Activated CD4-positive, CD25-positive, alpha-beta regulatory T cell treated with anti-CD3 and anti-CD28 coated beads, Interleukin-2, amount 50 U/mL, for 72 hours (primary cell): ENCODE measurements around the gene RBM47.
"Not testable (repeated sequence)": the region's sequence is repeated elsewhere in the genome, so short reads cannot be mapped to it uniquely, and the experiment has no call there.

ENCODE experiments used
- DNase-seq: peaks from one replicate; pipeline ENCODE4 v3.0.0; 2021

Gene RBM47

DNA sequence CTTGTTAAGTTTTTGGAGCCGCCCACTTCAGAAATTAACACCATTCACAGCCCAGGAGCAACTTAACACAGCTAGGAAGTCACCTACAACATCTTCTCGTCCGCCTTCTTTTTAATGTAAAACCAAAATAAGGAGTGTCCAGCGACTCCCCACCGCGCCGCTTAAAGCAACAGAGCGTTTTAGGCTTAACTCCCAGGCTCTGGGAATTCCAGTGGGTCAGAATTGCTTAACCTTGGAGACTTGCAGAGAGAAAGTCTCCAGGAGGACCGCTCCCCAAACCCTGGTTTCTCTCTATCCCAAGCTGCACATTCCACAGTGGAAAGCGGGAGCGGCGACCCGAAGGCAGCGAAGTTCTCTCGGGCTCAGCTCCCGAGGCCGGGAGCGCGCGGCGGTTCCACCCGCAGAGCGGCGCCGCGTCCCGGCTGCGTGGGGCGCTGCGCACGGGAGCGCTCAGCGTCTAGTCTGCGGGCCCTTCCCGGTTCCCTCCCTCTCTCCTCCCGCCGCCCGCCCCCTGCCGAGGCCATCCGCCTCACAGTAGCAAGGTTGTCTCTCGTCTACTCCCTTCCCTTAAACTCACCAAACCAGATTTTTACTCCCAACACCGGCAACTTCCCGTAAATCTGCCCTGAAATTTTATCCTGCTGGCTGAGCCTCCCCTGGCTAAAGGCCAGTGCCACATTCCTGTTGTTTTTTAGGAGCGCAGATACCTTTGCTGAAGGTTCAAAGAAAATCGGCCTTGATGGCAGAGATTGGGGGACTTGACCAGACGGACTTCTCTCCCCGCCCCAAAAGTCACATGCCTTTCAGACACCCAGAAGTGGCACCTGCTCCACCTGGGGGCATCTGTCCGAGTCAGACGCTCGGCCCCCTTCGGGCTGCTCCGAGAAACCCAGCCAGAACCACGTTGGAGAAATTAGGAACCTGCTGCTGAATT is at the start of gene RBM47:
Gene RBM47 (minus strand): TSS at position 464 of the 934 bp plus-strand sequence. CDS start 190,971 bp downstream, outside the sequence.
- no peak for DNase-seq

DNA sequence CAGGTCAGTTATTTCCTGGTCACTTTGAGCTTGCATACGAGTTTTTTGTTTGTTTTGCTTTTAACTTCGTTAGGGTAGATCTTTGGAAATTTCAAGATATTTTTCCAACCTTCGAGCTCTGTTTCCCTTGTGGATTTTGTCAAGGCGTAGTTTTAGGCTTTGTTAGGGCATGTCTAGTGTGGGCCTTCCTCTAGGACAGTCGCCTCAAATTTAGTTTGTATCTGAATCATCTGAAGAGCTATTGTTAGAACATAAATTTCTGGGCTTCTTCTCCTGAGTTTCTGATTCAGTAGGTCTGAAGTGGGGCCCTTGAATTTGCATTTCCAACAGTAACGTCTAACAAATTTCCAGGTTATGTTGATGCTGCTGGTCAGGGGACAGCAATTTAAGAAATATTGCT is 48.8 kb upstream of the RBM47 start:
- DNase-seq: no peak

DNA sequence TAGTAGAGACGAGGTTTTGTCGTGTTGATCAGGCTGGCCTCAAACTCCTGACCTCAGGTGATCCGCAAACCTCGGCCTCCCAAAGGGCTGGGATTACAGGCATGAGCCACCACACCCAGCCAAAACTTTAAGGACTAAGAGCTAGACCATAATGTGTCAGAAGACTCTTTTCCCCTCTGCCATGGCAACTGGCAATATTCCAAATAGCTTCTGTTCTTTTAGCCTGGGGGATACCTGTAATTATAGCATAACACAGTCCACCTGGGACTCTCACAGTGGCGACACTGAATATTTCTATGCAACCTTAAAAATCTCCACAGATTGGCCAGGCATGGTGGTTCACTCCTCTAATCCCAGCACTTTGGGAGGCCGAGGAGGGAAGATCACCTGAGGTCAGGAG is 45.5 kb upstream of the RBM47 start:
- DNase-seq: no peak

DNA sequence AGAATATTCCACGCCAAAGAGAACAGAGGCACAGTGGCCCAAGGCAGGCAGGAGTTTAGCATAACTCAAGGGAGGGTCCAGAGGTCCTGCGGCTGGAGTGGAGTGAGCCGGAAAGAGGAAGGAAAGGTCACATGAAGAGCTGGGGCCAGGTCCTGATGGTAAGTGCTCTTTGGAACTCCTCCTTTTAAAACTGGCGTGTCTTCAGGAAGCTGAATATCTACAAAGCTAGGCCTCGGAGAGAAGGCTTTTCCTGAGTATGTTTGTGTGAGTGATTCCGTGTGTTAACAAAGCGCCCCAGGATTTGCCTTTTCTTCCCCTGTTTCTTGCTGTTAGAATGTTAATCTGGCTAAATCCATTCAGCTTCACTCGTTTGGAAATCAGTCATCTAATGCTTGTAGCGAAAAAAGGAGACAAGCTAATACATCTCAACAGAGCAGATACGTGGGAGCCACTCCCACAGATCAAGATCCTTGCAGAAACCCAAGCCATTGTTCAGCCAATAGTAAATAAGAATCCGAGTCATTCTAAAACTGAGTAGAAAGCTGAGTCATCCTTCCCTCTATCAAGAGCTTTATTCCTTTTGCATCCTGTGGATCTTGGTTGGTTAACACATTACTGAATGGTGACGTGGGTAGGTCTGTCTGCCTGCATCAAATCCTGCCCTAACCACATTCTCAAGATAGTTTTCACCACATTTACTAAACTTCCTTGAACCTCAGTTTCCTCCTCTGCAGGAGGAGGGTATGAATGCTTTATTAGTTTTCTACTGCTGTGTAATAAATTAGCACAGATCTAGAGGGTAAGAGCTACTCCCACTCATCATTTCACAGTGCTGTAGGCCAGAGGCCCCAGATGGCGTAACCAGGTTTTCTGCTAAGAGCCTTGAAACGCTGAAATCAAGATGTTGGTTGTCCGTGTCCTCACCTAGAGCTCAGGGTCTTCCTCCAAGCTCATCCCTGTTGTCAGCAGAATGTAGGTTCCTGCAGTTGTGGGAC is 43.2 kb upstream of the RBM47 start:
- no peak for DNase-seq

DNA sequence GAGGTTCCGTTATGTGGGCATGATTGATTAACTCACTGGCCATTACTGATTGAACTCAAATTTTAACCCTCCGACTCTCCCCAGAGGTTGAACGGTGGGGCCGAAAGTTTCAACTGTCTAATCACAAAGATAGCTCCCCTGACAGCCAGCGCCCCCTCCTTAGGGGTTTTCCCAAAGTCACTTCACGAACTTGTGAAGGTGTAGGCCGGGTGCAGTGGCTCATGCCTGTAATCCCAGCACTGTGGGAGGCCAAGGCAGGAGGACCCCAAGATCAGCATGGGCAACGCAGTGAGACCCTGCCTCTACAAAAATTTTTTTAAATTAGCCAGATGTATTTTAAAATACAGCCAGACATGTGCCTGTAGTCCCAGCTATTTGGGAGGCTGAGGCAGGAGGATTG is 39.8 kb upstream of the RBM47 start:
- no peak for DNase-seq

DNA sequence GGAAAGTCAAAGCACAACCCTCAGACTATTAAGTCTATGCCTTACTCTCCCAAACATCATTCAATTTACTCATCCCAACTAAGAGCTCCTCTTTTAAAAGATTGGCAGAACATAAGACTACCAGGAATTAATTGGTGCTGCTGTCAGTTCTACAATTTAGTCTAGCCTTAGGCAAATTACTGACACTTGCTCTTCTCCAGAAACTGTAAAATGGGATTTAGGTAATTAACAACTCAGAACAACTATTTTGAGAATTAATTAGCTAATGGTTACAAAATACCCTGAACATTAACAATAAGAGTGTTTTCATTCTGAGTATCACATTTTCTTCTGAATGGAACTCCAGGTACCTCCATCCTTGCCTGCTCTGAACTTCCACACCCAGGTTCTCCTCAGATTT is 36.2 kb upstream of the RBM47 start:
- no peak for DNase-seq

DNA sequence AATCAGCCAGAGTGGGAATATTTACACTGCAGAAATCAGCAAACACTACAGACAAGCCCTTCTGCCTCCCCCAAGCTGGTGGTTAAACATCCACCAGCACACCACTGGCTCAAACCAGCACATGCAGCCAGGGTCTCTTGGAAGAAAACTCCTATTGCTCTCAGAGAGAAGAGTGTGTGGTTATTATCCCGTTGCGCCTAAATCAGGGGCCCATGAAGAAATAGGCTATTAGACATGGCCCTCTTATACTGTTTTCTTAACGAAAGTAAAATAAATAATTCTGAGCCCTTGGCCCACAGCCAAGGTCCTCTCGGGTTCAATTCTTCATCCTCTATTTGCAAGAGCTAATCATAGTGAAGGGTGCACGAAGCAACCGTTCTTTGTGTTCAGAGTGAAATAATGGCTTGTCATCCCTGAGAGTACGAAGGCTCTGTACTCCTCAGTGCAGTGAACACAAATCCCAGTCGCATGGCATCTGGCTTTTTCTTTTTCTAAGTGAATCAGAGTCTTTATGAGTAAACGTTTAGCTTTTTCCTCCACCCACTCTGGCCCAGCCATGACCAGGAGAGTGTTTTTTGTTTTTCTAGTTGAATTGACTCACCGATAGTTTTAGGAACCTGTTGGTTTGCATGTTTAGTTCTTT is 33.4 kb upstream of the RBM47 start:
- no peak for DNase-seq

DNA sequence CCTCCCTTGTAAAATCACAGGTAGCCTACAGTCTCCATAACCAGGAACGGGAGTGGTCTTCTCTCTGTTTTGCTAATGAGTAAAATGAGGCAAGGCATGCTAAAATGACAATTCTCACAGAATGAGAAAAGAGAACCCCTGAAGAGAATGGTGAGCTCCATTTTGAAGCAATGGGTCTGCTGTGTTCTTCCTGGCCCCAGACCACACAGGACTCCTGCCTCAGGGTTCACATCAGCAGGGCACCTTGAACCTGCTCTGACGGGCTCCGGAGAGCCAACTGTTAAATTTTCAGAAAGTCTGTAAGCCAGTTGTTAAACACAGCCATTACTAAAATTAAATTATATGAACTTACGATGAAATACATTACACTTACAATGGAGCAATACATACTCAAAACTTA is 32.1 kb upstream of the RBM47 start:
- DNase-seq: no peak

DNA sequence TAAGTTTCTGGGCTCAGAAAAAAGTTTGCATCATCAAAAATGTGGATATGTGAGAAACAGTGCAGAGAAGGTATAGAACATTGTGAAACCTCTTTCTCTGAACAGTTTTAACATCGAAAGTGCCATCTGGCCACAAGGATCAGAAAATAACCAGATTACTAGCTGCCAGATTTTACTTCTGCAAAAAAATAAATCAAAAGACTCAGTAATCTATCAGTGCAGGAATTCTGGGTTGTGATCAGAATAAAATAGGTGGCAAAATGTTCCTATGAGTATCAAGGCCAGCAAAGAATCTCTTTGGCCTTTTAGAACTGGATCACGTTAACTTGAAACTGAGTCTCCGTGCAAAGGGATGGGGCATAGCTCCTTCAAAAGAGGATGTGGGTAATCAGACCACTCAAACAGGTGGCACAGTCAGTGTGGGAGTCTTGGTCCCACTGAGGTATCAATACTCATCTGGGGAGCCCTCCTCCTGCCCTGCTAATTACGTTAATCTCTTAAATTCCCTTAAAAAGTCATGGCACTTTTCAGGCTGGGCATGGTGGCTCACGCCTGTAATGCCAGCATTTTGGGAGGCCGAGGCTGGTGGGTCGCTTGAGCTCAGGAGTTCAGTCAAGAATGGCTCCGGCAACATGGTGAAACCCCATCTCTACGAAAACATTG is 26.7 kb upstream of the RBM47 start:
- DNase-seq: no peak

DNA sequence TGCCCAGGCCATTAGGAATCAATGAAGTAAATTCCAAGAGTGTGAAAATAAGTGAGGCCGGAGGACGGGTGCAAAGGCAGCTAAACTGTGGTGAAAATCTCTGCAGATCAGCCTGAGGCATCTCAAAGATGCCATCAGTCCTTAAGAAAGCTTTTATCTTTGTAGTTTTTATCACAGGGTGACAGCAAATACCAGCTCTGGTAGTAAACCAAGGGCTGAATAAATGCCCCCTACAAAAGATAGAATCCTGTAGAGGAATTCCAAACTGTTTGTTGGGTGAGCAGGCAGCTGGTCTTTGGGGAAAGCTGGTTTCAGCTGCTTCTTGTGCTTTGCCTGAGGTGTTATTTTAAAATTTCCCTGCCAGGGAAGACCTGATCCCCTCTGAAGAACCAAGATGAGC is 21.6 kb upstream of the RBM47 start:
- DNase-seq: no peak

DNA sequence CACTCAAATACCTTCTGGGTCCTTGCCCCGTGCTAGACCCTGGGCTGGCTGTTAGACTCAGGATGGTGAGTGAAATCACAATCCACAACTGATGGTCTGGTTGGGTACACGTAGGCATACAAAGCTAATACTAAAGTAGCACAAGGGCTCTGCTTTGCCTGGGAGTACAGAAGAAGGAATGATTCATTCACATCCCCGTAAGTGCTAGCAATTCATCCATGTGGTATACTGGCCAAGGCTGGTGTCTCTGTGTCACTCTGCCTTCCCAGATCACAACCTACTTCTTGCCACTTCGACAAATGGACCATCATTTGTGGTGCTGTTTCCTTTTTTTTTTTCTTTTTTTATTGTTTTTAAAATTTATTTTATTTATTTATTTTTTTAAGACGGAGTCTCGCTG is 19.7 kb upstream of the RBM47 start:
- no peak for DNase-seq

DNA sequence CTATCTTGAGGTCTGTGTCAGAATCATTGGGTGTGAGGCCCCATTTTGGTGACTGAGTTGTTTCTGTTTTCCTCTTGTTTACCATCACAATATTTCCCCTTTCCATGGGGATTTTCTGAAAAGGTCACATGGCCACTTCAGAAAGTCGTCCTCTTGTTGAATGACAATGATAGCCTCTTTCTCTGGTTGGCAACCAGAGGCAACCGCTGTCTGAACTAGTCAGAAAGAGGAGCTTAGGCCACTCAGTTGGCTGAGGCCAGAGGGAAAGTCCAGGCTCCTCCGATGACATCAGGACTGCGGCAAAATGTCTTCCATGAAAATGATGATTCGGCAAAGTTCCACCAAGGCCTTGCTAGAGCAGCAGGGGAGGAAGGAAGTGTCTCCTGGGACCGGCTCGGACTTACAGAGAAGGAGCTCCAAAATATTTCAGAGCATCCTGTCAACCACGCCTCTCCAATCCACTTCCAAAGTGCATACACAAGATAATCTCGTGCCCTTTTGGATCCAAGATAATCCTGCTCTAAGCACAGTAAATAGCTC is 19.1 kb upstream of the RBM47 start:
- no peak for DNase-seq

DNA sequence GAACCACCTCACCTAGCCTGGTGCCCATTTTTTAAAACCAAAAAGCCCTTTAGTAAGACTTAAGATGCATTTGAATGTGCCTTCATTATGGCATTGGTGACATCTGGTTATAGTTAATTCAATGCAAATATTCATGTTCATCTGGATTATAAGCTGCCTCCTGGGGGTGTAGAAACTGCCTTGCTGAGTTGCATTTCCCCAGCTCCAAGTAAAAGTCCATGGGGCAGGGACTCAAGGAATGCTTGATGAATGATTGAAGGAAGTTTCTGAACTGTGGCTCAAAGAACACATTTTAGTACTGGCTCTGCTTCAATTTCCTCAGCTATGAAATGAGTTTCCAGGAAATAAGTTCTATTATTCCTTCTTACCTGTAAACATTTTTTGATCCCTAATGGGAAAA is 18.5 kb upstream of the RBM47 start:
- no peak for DNase-seq

DNA sequence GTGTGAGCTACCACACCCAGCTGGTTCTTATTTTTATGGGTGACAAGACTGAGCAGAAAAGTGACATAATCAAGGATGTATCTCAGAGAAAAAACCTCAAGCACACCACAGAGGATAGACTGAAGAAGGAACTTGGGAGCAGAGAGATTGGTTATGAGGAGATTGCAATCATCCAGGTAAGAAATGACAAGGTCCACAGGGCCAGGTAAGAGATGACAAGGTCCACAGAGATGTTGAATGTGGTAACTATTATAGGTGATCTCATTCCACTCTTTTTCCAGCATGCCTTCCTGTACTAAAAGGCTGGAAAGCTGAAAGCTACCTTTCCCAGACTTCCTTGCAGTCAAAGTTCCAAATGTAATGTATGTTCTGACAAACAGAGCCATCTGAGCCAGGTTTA is 15.9 kb upstream of the RBM47 start:
- DNase-seq: no peak

DNA sequence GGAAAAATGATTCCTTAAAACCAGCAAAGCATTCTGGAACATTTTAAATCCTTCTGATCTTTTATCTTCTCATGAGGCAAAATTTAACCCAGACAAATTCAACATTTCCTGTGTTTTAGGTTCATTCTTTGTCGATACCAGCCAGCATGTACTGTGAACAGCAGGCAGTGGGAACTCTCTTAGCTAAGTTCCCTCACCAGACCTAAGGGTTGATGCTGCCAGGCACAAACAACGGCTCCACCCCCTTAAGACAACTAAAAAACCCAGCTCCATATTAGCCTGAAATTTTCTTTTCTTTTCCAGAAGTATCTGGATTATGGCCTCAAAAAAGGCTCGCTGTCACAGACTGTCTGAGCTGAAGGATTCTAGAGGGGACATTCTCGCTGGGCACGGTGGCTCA is 2.4 kb upstream of the RBM47 start:
- no peak for DNase-seq

DNA sequence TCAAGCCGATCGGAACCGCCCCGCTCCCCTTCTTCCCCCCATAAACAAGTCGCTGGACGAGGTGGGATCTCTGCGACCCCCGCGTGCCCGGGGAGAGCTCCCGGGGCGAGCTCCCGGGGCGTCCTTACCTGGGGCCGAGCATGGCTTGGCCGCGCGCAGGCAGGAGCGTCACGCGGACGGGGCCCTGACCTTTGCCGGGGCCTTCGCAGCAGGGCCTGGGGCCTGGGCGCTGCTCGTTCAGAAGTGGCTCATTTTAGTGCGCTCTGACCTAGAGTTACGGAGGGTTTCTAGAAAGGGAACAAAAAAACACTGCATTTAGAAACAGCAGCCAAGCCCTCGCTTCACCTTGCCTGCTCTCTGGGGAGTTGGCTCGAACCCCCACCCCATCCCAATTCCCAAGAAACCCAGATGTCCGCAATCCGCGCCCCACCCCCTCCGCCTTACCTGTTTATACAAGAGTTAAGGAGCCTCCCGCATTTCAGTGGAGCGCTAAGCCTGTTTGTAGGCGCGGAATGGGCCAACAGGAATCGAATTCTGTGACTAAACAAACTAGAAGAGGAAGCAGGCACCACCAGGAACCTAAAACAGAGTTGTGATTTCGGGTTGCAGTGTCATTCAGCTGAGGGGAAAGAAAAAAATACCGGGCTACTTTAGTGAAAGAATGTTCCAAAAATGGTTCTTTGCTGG is 814 bp upstream of the RBM47 start:
- no peak for DNase-seq

DNA sequence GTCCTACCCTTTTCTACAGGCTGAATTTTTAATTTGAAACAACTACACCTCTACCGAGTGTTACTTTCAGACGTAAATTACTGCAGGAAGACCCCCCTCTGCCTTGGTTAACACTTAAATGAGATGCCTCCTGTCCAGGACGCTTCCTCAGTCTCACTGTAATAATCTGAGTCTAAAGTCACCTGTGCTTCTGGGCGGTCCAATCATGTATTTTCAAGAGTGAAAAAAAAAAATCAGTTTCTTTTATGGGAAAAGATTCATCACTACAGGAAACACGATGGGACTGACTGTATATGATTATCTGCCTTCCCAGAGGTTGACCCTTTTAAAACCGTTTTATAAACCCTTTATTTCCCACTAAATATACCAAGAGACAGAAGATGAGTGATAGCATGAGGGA is 776 bp downstream of the RBM47 start:
- DNase-seq: no peak

DNA sequence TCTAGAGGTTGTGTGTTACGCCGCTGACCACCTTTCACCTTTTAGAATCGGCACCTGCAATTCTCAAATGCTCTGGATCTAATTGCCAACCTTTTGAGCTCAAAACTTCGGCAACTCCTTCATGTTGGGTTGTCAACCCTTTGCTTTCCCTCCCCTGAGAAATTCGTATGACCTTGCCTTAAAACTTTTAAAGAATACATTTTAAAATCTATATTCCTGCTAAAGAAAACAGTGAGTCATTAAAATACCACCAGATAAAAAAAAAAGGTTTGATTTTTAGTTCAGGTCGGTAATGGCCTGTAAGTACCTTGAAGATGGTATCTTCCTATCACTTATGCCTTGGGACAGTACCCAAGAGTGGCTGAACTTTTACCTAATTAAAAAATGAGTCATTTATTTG is 1.3 kb downstream of the RBM47 start:
- DNase-seq: not testable (repeated sequence)

DNA sequence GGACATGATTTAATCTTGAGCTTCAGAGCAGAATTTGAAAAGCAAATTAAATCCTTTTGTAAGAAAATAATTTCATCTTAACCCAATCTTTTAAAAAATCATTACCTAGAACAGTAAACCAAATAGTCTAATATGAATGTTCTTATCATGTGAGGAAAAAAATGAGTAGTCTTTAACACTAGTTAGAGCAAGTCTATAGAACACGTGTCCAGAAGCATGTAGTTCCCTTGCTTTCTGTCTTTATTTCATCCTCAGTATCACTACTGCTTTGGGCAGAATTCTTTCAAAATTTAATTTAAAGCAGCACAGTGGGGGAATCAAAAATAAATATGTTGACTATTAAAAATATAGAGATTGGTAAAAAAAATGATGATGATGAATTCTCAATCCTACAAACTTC is 2.1 kb downstream of the RBM47 start:
- DNase-seq: no peak

DNA sequence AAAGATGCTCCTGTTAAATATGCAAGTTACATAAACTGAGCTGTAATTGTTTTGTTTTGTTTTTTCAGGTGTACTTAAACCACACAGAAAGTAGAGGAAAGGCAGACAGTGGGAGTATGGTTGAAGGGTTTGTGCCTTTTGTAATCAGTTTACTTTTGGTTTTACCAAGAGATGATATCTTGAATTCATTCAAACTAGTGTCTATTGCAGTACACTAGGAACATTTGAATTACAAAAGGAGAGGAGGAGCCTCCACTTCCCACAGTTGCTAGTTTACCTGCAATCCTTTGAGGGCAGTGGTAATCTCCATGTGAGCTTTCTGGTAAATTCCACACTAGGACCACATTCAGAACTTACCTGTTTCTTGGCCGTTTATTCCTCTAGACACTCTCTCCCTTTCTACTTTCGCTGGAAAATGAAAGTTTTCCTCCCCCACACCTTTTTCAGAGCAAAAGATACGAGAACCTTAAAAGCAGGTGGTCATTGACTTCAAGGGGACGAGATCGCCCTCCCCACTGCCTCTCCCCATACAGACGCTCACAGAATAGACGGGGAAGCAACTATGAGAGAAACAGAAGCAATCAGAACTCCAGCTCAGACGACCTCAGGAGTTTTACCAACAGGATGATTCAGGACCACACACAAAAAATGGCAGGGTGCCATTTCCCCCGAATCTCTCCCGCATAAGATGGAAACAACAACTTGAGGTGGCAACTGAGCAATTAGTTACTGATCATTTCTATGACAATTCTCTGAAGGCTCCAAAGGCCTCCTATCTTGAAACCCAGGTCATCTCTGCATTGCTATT is 3.3 kb downstream of the RBM47 start:
- no peak for DNase-seq

DNA sequence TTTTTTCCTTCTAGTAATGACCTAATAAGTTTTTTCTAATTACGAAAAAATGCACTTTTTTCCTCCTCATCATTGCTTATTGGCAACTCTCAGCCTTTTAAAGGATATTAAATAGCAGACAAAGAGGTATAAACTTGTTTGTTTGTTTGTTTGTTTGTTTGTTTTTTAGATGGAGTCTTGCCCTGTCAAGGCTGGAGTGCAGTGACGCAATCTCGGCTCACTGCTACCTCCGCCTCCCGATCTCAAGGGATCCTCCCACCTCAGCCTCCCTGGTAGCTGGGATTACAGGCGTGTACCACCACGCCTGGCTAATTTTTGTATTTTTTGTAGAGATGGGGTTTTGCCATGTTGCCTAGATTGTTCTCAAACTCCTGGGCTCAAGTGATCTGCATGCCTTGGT is 6.0 kb downstream of the RBM47 start:
- no peak for DNase-seq
